SK-N-SH (cell line): ENCODE data around the gene ZNF219. TPM values are rescaled to one million over a fixed set of nuclear protein-coding genes. Genes with fewer than 3 reads are reported as not detected.

Experiments
- CTCF ChIA-PET: fragments of 300-600, 350-600 bp; formaldehyde crosslinking; extraction: SDS; loops from one replicate; lab custom pipeline; 2021; lab: Yijun Ruan, JAX
- POLR2A ChIA-PET: fragments of 350-600 bp; sonication (Branson Sonifier 250); formaldehyde crosslinking; extraction: SDS; loops from one replicate; lab custom pipeline; 2020; ENCODE audit warnings: antibody characterized with exemption, inconsistent platforms; lab: Yijun Ruan, JAX
- DNase-seq: peaks from one replicate; pipeline ENCODE4 v3.0.0; 2012
- H2AFZ ChIP-seq: fragments of 200-600 bp; sonication (generic); 2 replicates; pipeline ENCODE4 v1.8.1; 2016; ENCODE audit warnings: antibody characterized with exemption, mild to moderate bottlenecking, low read depth
- H3F3A ChIP-seq: fragments of 200-600 bp; sonication (generic); replicated peaks from 2 replicates; pipeline ENCODE3; 2016; ENCODE audit warnings: antibody characterized with exemption, mild to moderate bottlenecking; ENCODE audit not compliant: insufficient read depth
- H3K27ac ChIP-seq, 2 experiments: fragments of 200-500 bp in 1 of 2; fragments of 200-600 bp in 1 of 2; sonication (Bioruptor generic) in 1 of 2; sonication (generic), shearing (Covaris generic) in 1 of 2; 2 replicates each; pipeline versions ENCODE4 v1.5.1 to v1.6.1; 2014 to 2016; ENCODE audit warnings: low read depth in 2 of 2, inconsistent platforms in 1 of 2, low read length in 1 of 2, mild to moderate bottlenecking in 1 of 2, mixed read lengths in 1 of 2
- H3K27me3 ChIP-seq: fragments of 200-600 bp; sonication (generic), shearing (Covaris generic); 2 replicates; pipeline ENCODE4 v1.6.1; 2016; ENCODE audit warnings: mixed run types; ENCODE audit not compliant: insufficient read depth
- H3K36me3 ChIP-seq, 2 experiments: fragments of 200-500 bp in 1 of 2; fragments of 200-600 bp in 1 of 2; sonication (Bioruptor generic) in 1 of 2; sonication (generic) in 1 of 2; replicated peaks in 1 of 2; 2 replicates each; pipeline versions ENCODE3 to v1.5.1; 2014 to 2016; ENCODE audit warnings: low read length in 1 of 2, mild to moderate bottlenecking in 1 of 2; ENCODE audit not compliant: insufficient read depth in 2 of 2, control insufficient read depth in 1 of 2
- H3K4me1 ChIP-seq, 2 experiments: fragments of 200-500 bp in 1 of 2; fragments of 200-600 bp in 1 of 2; sonication (Bioruptor generic) in 1 of 2; sonication (generic), shearing (Covaris generic) in 1 of 2; 2 replicates each; pipeline versions ENCODE4 v1.5.1 to v1.6.1; 2014 to 2016; ENCODE audit warnings: low read depth in 1 of 2, low read length in 1 of 2, mixed run types in 1 of 2; ENCODE audit not compliant: insufficient read depth in 2 of 2, control insufficient read depth in 1 of 2
- H3K4me2 ChIP-seq: fragments of 200-600 bp; sonication (generic), shearing (Covaris generic); 2 replicates; pipeline ENCODE4 v1.6.1; 2017; ENCODE audit warnings: mixed run types
- H3K4me3 ChIP-seq, 2 experiments: fragments of 200-500 bp in 1 of 2; fragments of 200-600 bp in 1 of 2; sonication (Bioruptor generic) in 1 of 2; sonication (generic), shearing (Covaris generic) in 1 of 2; 2 replicates each; pipeline versions ENCODE4 v1.5.1 to v1.8.1; 2014 to 2016; ENCODE audit warnings: low read depth in 2 of 2, inconsistent platforms in 1 of 2, low read length in 1 of 2, mild to moderate bottlenecking in 1 of 2, mixed read lengths in 1 of 2, moderate library complexity in 1 of 2
- H3K79me2 ChIP-seq: fragments of 200-600 bp; sonication (generic); 2 replicates; pipeline ENCODE4 v1.8.1; 2017; ENCODE audit warnings: mild to moderate bottlenecking; ENCODE audit not compliant: insufficient read depth
- H3K9ac ChIP-seq: fragments of 200-600 bp; sonication (generic); 2 replicates; pipeline ENCODE4 v1.6.1; 2017; ENCODE audit warnings: mixed run types
- H3K9me2 ChIP-seq: fragments of 200-600 bp; sonication (generic); 2 replicates; pipeline ENCODE4 v1.6.1; 2017; ENCODE audit warnings: mixed run types
- H3K9me3 ChIP-seq: fragments of 200-600 bp; sonication (generic); 2 replicates; pipeline ENCODE4 v1.6.1; 2017; ENCODE audit warnings: mixed run types, mild to moderate bottlenecking, moderate library complexity
- H4K20me1 ChIP-seq: fragments of 200-600 bp; sonication (generic); 2 replicates; pipeline ENCODE4 v1.6.1; 2017; ENCODE audit warnings: mild to moderate bottlenecking, mixed run types; ENCODE audit not compliant: insufficient read depth
- ELF1 ChIP-seq: IDR thresholded peaks from 2 replicates; pipeline ENCODE4 v1.4.0; 2012
- EZH2phosphoT487 ChIP-seq: fragments of 200-600 bp; sonication (generic); IDR thresholded peaks from 2 replicates; pipeline ENCODE4 v1.6.1; 2017; ENCODE audit warnings: low read depth, mixed run types, mild to moderate bottlenecking, antibody characterized with exemption, moderate library complexity, borderline replicate concordance
- FOSL2 ChIP-seq: IDR thresholded peaks from 2 replicates; pipeline ENCODE4 v1.4.0; 2012; ENCODE audit warnings: low read depth, mild to moderate bottlenecking, moderate library complexity, borderline replicate concordance
- JUND ChIP-seq: IDR thresholded peaks from 2 replicates; pipeline ENCODE4 v1.4.0; 2012
- NFIC ChIP-seq: IDR thresholded peaks from 2 replicates; pipeline ENCODE4 v1.4.0; 2012; ENCODE audit warnings: borderline replicate concordance
- POLR2AphosphoS5 ChIP-seq: IDR thresholded peaks from 2 replicates; pipeline ENCODE4 v1.6.1; 2012; ENCODE audit warnings: low read depth, low read length
- RAD21 ChIP-seq: IDR thresholded peaks from 2 replicates; pipeline ENCODE4 v1.6.1; 2012; ENCODE audit warnings: mild to moderate bottlenecking, low read length
- SMC3 ChIP-seq: IDR thresholded peaks from 2 replicates; pipeline ENCODE4 v1.6.1; 2012; ENCODE audit warnings: low read depth, low read length, improper control_type of control experiment
- TAF1 ChIP-seq: IDR thresholded peaks from 2 replicates; pipeline ENCODE4 v1.6.1; 2012; ENCODE audit warnings: low read depth, mild to moderate bottlenecking, low read length, moderate library complexity, borderline replicate concordance
- YY1 ChIP-seq: IDR thresholded peaks from 2 replicates; pipeline ENCODE4 v1.4.0; 2012; ENCODE audit warnings: low read depth, mild to moderate bottlenecking
- WGBS: methylation state at CpG from one replicate; pipeline ENCODE4 v1.1.6; 2017; ENCODE audit warnings: low lambda C conversion rate; 5-methylcytosine and 5-hydroxymethylcytosine counted together
- polyA plus RNA-seq, 3 experiments: library from polyadenylated mRNA; depleted of rRNA; stranded (reverse); fragments of >200 nt; gene quantifications; 2 replicates each; pipeline ENCODE4 v1.2.3, GENCODE V29; 2012
- TF ChIP-seq, protein P1 (sequence below): IDR thresholded peaks from 2 replicates; pipeline ENCODE4 v1.6.1; 2012; ENCODE audit warnings: mild to moderate bottlenecking, low read depth, low read length, moderate library complexity
- TF ChIP-seq, protein P2 (sequence below): fragments of 150-350 bp; IDR thresholded peaks from 2 replicates; pipeline ENCODE4 v1.6.1; 2017; ENCODE audit warnings: antibody characterized with exemption, low read length, low read depth, borderline replicate concordance

Gene ZNF219
- polyA plus RNA-seq, 1 of the 3 experiments (the other 2 are of a cell fraction), result 24.1 TPM

DNA sequence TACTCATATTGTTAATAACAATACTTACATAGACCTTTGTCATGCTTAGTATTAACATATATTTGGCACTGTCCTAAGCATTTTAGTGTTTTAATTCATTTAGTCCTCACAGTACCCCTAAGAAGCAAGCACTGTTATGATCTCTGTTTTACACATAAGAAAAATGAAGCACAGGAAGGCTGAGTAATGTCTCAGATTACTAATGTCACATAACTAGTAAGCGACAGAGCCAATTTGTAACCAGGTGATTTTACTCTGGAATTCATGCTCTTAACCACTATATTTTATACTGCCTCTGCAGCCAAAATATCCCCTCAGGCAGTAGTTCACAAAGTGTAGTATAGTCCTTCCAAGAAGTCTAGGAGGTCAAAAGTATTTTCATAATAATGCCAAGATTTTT, 22.7 kb upstream of the ZNF219 start:
- DNase-seq, result no peak

DNA sequence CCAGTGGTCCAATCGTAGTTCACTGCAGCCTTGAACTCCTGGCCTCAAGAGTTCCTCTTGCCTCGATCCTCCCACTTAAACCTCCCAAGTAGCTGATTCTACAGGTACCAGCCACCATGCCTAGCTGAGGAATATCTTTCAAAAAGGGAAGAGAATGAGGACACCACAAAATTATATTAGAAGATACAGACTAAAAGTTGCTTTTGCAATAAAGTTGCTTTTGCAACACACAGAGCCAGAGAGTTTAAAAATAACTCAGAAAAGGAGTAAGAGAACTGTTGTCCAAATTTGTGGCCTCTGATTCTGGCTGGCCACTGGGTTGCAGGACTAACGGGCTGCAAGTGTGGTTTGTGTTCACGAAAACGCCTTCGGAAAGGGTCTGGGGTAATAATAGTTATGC, 22.2 kb upstream of the ZNF219 start:
- 46% methylated on average over 6 of the region's 6 CpGs for WGBS
- no peaks in the 10 kb centered on the region for H4K20me1 ChIP-seq
- no peak overlapping the region for H3K4me2 ChIP-seq

More for the DNA sequence above, 22.7 kb upstream of the ZNF219 start:
- Histone ChIP-seq H3K9ac (no peak overlapping the region), H3K4me1 (no peaks in the 10 kb centered on the region), H3K4me2 (no peak overlapping the region), H3K9me3 (no peaks in the 10 kb centered on the region), H3K36me3 (no peaks in the 10 kb centered on the region), H4K20me1 (no peaks in the 10 kb centered on the region), H3K27me3 (no peaks in the 10 kb centered on the region; the same call in 1 of the 2 replicates), H3K4me3 (no peak overlapping the region), H3K27ac (no peak overlapping the region), H3F3A (no peaks in the 10 kb centered on the region), H3K9me2 (no peaks in the 10 kb centered on the region), H3K79me2 (no peaks in the 10 kb centered on the region), H2AFZ (no peak overlapping the region)
- TF ChIP-seq YY1, result no peak
- TF ChIP-seq, protein P1, sequence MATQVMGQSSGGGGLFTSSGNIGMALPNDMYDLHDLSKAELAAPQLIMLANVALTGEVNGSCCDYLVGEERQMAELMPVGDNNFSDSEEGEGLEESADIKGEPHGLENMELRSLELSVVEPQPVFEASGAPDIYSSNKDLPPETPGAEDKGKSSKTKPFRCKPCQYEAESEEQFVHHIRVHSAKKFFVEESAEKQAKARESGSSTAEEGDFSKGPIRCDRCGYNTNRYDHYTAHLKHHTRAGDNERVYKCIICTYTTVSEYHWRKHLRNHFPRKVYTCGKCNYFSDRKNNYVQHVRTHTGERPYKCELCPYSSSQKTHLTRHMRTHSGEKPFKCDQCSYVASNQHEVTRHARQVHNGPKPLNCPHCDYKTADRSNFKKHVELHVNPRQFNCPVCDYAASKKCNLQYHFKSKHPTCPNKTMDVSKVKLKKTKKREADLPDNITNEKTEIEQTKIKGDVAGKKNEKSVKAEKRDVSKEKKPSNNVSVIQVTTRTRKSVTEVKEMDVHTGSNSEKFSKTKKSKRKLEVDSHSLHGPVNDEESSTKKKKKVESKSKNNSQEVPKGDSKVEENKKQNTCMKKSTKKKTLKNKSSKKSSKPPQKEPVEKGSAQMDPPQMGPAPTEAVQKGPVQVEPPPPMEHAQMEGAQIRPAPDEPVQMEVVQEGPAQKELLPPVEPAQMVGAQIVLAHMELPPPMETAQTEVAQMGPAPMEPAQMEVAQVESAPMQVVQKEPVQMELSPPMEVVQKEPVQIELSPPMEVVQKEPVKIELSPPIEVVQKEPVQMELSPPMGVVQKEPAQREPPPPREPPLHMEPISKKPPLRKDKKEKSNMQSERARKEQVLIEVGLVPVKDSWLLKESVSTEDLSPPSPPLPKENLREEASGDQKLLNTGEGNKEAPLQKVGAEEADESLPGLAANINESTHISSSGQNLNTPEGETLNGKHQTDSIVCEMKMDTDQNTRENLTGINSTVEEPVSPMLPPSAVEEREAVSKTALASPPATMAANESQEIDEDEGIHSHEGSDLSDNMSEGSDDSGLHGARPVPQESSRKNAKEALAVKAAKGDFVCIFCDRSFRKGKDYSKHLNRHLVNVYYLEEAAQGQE, result no peak
- no peak for TF ChIP-seq FOSL2
- ChIA-PET CTCF (interaction anchor here (1.4 to 1.5 kb wide), 2 partner anchors 14 to 17 kb away, joined by 3 to 4 read pairs; no protein-coding TSS in a partner anchor), POLR2A (no interaction called here)
- 17% methylated on average over 1 of the region's 1 CpG for WGBS

DNA sequence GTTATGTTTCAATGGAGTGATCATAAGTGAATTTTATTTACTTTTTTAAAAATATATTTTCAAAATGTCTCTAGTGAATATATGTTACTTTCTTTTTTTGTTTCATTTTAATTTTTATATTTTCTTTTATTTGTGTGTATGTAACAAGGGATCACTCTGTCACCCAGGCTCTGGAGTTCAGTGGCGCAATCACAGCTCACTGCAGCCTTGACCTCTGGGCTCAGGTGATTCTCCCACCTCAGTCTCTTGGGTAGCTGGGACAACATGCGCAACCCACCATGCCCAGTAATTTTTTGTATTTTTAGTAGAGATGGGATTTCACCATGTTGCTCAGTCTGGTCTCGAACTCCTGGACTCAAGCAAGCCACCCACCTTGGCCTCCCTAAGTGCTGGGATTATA, 20.5 kb upstream of the ZNF219 start:
- H4K20me1 ChIP-seq, result no peaks in the 10 kb centered on the region
- H3K79me2 ChIP-seq, result no peaks in the 10 kb centered on the region
- POLR2A ChIA-PET, result no interaction called here
- H3K4me1 ChIP-seq, result no peaks in the 10 kb centered on the region
- no peaks in the 10 kb centered on the region for H3K36me3 ChIP-seq
- WGBS, result 57% methylated on average over 3 of the region's 3 CpGs
- H3K4me3 ChIP-seq, result no peak overlapping the region
- no peak for DNase-seq
- CTCF ChIA-PET, result interaction anchor here (1.0 to 2.0 kb wide), 3 partner anchors 14 to 104 kb away, joined by 3 to 6 read pairs (median 3); no protein-coding TSS in a partner anchor
- no peaks in the 10 kb centered on the region for H3K9me2 ChIP-seq
- H3F3A ChIP-seq, result no peaks in the 10 kb centered on the region
- H3K9ac ChIP-seq, result no peak overlapping the region
- H3K4me2 ChIP-seq, result no peak overlapping the region
- no peaks in the 10 kb centered on the region; the same call in 1 of the 2 replicates for H3K27me3 ChIP-seq
- H2AFZ ChIP-seq, result no peak overlapping the region
- no peak overlapping the region for H3K27ac ChIP-seq
- no peaks in the 10 kb centered on the region for H3K9me3 ChIP-seq
- TF ChIP-seq FOSL2 (no peak), RAD21 (no peak), YY1 (no peak), POLR2AphosphoS5 (no peak), SMC3 (no peak), NFIC (no peak), ELF1 (no peak), TAF1 (no peak), JUND (no peak), EZH2phosphoT487 (no peak)
- TF ChIP-seq, protein P1, result no peak
- TF ChIP-seq, protein P2, sequence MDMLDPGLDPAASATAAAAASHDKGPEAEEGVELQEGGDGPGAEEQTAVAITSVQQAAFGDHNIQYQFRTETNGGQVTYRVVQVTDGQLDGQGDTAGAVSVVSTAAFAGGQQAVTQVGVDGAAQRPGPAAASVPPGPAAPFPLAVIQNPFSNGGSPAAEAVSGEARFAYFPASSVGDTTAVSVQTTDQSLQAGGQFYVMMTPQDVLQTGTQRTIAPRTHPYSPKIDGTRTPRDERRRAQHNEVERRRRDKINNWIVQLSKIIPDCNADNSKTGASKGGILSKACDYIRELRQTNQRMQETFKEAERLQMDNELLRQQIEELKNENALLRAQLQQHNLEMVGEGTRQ, result no peak

More for the DNA sequence above, 22.2 kb upstream of the ZNF219 start:
- Histone ChIP-seq H3K4me1 (no peaks in the 10 kb centered on the region), H3K79me2 (no peaks in the 10 kb centered on the region), H3K9ac (no peak overlapping the region), H3K27me3 (no peaks in the 10 kb centered on the region; the same call in 1 of the 2 replicates), H3F3A (no peaks in the 10 kb centered on the region), H2AFZ (no peak overlapping the region), H3K4me3 (no peak overlapping the region), H3K9me3 (no peaks in the 10 kb centered on the region), H3K36me3 (no peaks in the 10 kb centered on the region), H3K9me2 (no peaks in the 10 kb centered on the region), H3K27ac (no peak overlapping the region)
- POLR2A ChIA-PET, result no interaction called here
- no peak for TF ChIP-seq RAD21
- CTCF ChIA-PET, result interaction anchor here (1.4 to 2.0 kb wide), 3 partner anchors 14 to 106 kb away, joined by 3 to 6 read pairs (median 4); no protein-coding TSS in a partner anchor
- DNase-seq, result no peak
